Measurements from ENCODE around the gene ERFE.

DNA sequence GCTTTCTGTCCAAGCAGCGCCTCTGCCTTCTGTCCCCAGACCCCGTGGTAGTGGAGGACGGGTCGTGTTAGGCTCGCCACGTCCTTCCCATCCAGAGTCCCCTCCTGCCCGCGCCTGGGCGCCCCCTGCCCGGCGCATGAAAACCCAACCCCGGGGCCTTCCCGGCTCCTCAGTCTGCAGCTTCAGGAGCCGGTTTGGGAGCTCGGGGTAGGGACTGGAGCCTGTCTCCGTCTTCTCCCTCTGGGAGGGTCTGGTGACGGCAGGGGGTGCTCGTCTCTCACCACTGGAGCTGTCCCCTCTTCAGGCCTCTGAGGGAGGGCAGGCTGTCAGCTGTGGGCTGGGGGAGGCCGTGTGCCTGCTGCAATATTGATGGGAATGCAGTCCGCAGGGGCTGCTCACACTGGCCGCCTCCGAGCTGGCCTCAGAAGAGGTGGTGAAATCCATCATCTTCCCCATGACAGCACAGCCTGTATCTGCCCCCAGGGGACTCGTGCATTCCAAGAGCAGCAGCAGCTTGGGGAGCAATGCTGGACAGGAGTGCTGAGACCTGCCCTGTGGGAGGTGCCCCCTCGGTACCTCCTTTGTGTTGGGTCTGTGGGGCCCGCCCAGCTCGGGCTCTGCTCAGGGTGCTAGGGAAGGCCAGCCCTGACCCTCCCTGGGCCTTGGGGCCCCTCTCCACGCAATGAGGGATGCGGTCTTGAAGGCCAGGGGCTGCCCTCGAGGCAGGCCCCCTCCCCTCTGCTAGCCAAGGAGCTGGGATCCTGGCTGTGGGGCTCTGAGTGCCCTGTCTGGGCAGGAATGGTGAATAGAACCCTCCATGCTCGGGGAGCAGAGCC lies 38.1 kb upstream of the ERFE start:
- TF ChIP-seq, protein P1, sequence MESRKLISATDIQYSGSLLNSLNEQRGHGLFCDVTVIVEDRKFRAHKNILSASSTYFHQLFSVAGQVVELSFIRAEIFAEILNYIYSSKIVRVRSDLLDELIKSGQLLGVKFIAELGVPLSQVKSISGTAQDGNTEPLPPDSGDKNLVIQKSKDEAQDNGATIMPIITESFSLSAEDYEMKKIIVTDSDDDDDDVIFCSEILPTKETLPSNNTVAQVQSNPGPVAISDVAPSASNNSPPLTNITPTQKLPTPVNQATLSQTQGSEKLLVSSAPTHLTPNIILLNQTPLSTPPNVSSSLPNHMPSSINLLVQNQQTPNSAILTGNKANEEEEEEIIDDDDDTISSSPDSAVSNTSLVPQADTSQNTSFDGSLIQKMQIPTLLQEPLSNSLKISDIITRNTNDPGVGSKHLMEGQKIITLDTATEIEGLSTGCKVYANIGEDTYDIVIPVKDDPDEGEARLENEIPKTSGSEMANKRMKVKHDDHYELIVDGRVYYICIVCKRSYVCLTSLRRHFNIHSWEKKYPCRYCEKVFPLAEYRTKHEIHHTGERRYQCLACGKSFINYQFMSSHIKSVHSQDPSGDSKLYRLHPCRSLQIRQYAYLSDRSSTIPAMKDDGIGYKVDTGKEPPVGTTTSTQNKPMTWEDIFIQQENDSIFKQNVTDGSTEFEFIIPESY (IDR thresholded peaks at IDR 0.05; ENCODE audit: borderline replicate concordance, low read depth): no peak
- TF ChIP-seq YY1 (IDR thresholded peaks at IDR 0.05; ENCODE audit: low read depth) (no peak), POLR2AphosphoS5 (IDR thresholded peaks at IDR 0.05; ENCODE audit: low read depth, low read length) (no peak), FOXJ3 (CRISPR knock-in tag; IDR thresholded peaks at IDR 0.05) (no peak), EP300 (IDR thresholded peaks at IDR 0.05; ENCODE audit: borderline replicate concordance in 1 of 2, low read depth in 1 of 2, low read length in 1 of 2) (no peak)
- TF ChIP-seq, protein P2, sequence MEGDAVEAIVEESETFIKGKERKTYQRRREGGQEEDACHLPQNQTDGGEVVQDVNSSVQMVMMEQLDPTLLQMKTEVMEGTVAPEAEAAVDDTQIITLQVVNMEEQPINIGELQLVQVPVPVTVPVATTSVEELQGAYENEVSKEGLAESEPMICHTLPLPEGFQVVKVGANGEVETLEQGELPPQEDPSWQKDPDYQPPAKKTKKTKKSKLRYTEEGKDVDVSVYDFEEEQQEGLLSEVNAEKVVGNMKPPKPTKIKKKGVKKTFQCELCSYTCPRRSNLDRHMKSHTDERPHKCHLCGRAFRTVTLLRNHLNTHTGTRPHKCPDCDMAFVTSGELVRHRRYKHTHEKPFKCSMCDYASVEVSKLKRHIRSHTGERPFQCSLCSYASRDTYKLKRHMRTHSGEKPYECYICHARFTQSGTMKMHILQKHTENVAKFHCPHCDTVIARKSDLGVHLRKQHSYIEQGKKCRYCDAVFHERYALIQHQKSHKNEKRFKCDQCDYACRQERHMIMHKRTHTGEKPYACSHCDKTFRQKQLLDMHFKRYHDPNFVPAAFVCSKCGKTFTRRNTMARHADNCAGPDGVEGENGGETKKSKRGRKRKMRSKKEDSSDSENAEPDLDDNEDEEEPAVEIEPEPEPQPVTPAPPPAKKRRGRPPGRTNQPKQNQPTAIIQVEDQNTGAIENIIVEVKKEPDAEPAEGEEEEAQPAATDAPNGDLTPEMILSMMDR (IDR thresholded peaks at IDR 0.05): no peak
- TF ChIP-seq, protein P3, sequence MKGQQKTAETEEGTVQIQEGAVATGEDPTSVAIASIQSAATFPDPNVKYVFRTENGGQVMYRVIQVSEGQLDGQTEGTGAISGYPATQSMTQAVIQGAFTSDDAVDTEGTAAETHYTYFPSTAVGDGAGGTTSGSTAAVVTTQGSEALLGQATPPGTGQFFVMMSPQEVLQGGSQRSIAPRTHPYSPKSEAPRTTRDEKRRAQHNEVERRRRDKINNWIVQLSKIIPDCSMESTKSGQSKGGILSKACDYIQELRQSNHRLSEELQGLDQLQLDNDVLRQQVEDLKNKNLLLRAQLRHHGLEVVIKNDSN (IDR thresholded peaks at IDR 0.05; ENCODE audit: borderline replicate concordance, low read depth): no peak
